Uterus (tissue), 2 donors: Measurements from ENCODE around the gene RPL10A.

Experiments used
- POLR2A ChIP-seq, 2 donors: fragments of 450-650 bp; IDR thresholded peaks; one replicate each; pipeline ENCODE4 v1.6.1; 2016; ENCODE audit warnings: antibody characterized with exemption in 2 of 2, mild to moderate bottlenecking in 1 of 2, moderate library complexity in 1 of 2
- TF ChIP-seq, protein P1 (sequence below), 4 experiments: fragments of 200-600 bp in 2 of 4; fragments of 450-650 bp in 2 of 4; sonication (generic) in 2 of 4; IDR thresholded peaks; one replicate each; pipeline ENCODE4 v1.5.1; 2016 to 2019; ENCODE audit warnings: antibody characterized with exemption in 4 of 4, mild to moderate bottlenecking in 2 of 4, moderate library complexity in 1 of 4

GRCh38 chr6:35426074-35426473, 42.1 kb upstream of the RPL10A start:
- TF ChIP-seq, protein P1, sequence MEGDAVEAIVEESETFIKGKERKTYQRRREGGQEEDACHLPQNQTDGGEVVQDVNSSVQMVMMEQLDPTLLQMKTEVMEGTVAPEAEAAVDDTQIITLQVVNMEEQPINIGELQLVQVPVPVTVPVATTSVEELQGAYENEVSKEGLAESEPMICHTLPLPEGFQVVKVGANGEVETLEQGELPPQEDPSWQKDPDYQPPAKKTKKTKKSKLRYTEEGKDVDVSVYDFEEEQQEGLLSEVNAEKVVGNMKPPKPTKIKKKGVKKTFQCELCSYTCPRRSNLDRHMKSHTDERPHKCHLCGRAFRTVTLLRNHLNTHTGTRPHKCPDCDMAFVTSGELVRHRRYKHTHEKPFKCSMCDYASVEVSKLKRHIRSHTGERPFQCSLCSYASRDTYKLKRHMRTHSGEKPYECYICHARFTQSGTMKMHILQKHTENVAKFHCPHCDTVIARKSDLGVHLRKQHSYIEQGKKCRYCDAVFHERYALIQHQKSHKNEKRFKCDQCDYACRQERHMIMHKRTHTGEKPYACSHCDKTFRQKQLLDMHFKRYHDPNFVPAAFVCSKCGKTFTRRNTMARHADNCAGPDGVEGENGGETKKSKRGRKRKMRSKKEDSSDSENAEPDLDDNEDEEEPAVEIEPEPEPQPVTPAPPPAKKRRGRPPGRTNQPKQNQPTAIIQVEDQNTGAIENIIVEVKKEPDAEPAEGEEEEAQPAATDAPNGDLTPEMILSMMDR (IDR thresholded peaks at IDR 0.05), result no peak
- TF ChIP-seq POLR2A (IDR thresholded peaks at IDR 0.05), result no peak
